ENCODE results near the gene SLC2A4RG. TPM values are rescaled to one million over a fixed set of nuclear protein-coding genes. Genes with fewer than 3 reads are reported as not detected.

The SLC2A4RG gene
- polyA plus RNA-seq, 1 of the 3 experiments (the other 2 are of a cell fraction), result 90.9 TPM

DNA sequence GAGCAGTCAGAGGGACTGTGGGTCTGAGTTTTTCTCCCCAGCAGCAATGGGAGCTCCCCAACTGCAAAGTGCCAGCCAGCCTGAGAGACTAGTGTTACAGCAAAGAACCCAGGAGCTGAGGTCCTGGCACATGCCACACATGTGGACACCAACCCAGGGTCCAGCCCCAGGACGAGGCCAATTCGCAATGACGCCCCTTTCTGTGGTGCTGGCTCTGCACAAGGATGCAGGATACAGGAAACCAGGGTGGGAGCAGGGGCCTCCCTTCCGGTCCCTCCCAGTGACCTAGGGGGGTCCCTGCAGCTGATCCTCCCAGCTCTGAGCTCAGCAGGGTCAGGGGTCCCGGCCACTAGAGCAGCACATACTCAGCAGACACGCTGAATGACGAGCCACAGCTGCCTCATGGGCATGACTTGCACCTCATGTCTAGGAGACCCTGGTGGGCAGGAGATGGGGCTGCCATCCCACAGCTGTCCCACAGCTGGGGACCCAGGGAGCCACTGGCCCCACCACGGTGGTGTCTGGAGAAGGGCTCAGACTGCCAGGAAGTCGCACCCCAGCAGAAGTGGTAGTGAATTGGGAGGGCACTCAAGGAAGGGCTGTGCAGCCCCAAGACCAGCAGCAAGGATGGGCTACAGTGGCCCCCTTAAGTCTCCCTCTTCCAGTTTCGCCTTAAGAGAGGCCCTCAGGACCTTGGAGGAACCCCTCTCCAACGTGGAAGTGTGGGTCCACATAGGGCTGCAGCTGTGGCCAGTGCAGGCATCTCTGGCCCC is 35.4 kb upstream of the SLC2A4RG start:
- Histone ChIP-seq H3K27ac (ENCODE audit: low read depth in 2 of 2, low read length in 1 of 2) (no peak overlapping the region), H3K9me3 (no peaks in the 10 kb centered on the region), H3K4me2 (no peak overlapping the region), H3K27me3 (ENCODE audit: insufficient read depth) (no peaks in the 10 kb centered on the region), H2AFZ (ENCODE audit: low read depth) (no peak overlapping the region), H3K4me1 (ENCODE audit: control insufficient read depth in 1 of 2, insufficient read depth in 2 of 2, low read depth in 1 of 2, low read length in 1 of 2) (peaks cover 8 to 29% of the 10 kb centered on the region in 2 experiments; a peak in 3 of 4 replicates), H4K20me1 (ENCODE audit: insufficient read depth) (no peaks in the 10 kb centered on the region), H3K36me3 (replicated peaks in 1 of 2; ENCODE audit: control insufficient read depth in 1 of 2, insufficient read depth in 2 of 2, low read length in 1 of 2) (peaks cover 23 to 25% of the 10 kb centered on the region in 2 experiments), H3K9me2 (no peaks in the 10 kb centered on the region), H3K9ac (no peak overlapping the region), H3K79me2 (ENCODE audit: insufficient read depth) (peaks cover 45% of the 10 kb centered on the region), H3K4me3 (ENCODE audit: low read depth in 2 of 2, low read length in 1 of 2) (no peak overlapping the region), H3F3A (replicated peaks; ENCODE audit: insufficient read depth) (no peaks in the 10 kb centered on the region)
- TF ChIP-seq, protein P1, sequence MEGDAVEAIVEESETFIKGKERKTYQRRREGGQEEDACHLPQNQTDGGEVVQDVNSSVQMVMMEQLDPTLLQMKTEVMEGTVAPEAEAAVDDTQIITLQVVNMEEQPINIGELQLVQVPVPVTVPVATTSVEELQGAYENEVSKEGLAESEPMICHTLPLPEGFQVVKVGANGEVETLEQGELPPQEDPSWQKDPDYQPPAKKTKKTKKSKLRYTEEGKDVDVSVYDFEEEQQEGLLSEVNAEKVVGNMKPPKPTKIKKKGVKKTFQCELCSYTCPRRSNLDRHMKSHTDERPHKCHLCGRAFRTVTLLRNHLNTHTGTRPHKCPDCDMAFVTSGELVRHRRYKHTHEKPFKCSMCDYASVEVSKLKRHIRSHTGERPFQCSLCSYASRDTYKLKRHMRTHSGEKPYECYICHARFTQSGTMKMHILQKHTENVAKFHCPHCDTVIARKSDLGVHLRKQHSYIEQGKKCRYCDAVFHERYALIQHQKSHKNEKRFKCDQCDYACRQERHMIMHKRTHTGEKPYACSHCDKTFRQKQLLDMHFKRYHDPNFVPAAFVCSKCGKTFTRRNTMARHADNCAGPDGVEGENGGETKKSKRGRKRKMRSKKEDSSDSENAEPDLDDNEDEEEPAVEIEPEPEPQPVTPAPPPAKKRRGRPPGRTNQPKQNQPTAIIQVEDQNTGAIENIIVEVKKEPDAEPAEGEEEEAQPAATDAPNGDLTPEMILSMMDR (IDR thresholded peaks at IDR 0.05), result no peak
- TF ChIP-seq FOXJ3 (CRISPR knock-in tag; IDR thresholded peaks at IDR 0.05) (no peak), TEAD4 (IDR thresholded peaks at IDR 0.05; ENCODE audit: borderline replicate concordance, insufficient read depth) (no peak), TAF1 (IDR thresholded peaks at IDR 0.05; ENCODE audit: borderline replicate concordance, low read depth, low read length) (no peak), RFX5 (IDR thresholded peaks at IDR 0.05; ENCODE audit: low read length) (no peak), CHD2 (IDR thresholded peaks at IDR 0.05; ENCODE audit: low read length, partially characterized antibody) (no peak)
- no peak for DNase-seq
- CTCF ChIA-PET, result interaction anchor here (1.8 kb wide), 1 partner anchor 35 kb away, joined by 4 read pairs; the partner anchor contains the start of gene SLC2A4RG
- 92% methylated on average over 6 of the region's 11 CpGs for WGBS (ENCODE audit: low lambda C conversion rate)
- POLR2A ChIA-PET, result no interaction called here

DNA sequence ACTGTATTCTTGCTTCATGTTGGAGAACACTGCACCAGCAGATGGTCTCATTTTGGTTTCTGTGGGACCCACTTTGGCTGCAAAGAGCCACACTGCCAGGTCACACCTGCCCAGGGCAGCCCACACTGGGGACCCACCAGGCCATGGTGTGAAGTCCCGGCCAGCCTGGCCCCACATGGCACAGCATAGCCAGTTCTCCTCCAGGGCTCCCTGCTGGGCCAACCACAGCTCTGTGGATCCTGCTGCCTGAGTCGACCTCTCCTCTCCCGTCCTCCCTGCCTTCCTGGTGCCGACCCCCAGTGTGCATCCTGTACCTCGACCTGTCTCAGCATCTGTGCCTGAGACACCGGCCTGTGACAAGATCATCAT is 34.8 kb upstream of the SLC2A4RG start:
- Histone ChIP-seq H3F3A (replicated peaks; ENCODE audit: insufficient read depth) (no peaks in the 10 kb centered on the region), H3K4me2 (no peak overlapping the region), H3K79me2 (ENCODE audit: insufficient read depth) (peaks cover 50% of the 10 kb centered on the region), H3K9me2 (no peaks in the 10 kb centered on the region), H3K27ac (ENCODE audit: low read depth in 2 of 2, low read length in 1 of 2) (no peak overlapping the region), H3K9me3 (no peaks in the 10 kb centered on the region), H3K4me1 (ENCODE audit: control insufficient read depth in 1 of 2, insufficient read depth in 2 of 2, low read depth in 1 of 2, low read length in 1 of 2) (peaks cover 2 to 30% of the 10 kb centered on the region in 2 experiments; a peak in 2 of 4 replicates), H4K20me1 (ENCODE audit: insufficient read depth) (no peaks in the 10 kb centered on the region), H3K9ac (no peak overlapping the region), H3K36me3 (replicated peaks in 1 of 2; ENCODE audit: control insufficient read depth in 1 of 2, insufficient read depth in 2 of 2, low read length in 1 of 2) (peaks cover 26 to 29% of the 10 kb centered on the region in 2 experiments), H3K4me3 (ENCODE audit: low read depth in 2 of 2, low read length in 1 of 2) (no peak overlapping the region), H3K27me3 (ENCODE audit: insufficient read depth) (no peaks in the 10 kb centered on the region), H2AFZ (ENCODE audit: low read depth) (no peak overlapping the region)
- DNase-seq, result no peak
- ChIA-PET CTCF (interaction anchor here (1.8 kb wide), 1 partner anchor 34 kb away, joined by 4 read pairs; the partner anchor contains the start of gene SLC2A4RG), POLR2A (no interaction called here)
- 87% methylated on average over 6 of the region's 6 CpGs for whole genome bisulfite sequencing (ENCODE audit: low lambda C conversion rate)
- TF ChIP-seq TEAD4 (IDR thresholded peaks at IDR 0.05; ENCODE audit: borderline replicate concordance, insufficient read depth), result no peak
- no peak for TF ChIP-seq FOXJ3 (CRISPR knock-in tag; IDR thresholded peaks at IDR 0.05)
- TF ChIP-seq GATA2 (CRISPR knock-in tag; IDR thresholded peaks at IDR 0.05), result no peak
- no peak for TF ChIP-seq NRF1 (IDR thresholded peaks at IDR 0.05; ENCODE audit: low read depth, low read length)
- no peak for TF ChIP-seq POLR2AphosphoS5 (IDR thresholded peaks at IDR 0.05; ENCODE audit: low read depth, low read length)
- TF ChIP-seq FOXM1 (IDR thresholded peaks at IDR 0.05; ENCODE audit: low read depth), result no peak
- TF ChIP-seq, protein P2, sequence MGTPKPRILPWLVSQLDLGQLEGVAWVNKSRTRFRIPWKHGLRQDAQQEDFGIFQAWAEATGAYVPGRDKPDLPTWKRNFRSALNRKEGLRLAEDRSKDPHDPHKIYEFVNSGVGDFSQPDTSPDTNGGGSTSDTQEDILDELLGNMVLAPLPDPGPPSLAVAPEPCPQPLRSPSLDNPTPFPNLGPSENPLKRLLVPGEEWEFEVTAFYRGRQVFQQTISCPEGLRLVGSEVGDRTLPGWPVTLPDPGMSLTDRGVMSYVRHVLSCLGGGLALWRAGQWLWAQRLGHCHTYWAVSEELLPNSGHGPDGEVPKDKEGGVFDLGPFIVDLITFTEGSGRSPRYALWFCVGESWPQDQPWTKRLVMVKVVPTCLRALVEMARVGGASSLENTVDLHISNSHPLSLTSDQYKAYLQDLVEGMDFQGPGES (IDR thresholded peaks at IDR 0.05; ENCODE audit: low read depth, low read length), result no peak
- TF ChIP-seq, protein P3, sequence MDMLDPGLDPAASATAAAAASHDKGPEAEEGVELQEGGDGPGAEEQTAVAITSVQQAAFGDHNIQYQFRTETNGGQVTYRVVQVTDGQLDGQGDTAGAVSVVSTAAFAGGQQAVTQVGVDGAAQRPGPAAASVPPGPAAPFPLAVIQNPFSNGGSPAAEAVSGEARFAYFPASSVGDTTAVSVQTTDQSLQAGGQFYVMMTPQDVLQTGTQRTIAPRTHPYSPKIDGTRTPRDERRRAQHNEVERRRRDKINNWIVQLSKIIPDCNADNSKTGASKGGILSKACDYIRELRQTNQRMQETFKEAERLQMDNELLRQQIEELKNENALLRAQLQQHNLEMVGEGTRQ (IDR thresholded peaks at IDR 0.05; ENCODE audit: borderline replicate concordance, low read depth, low read length), result no peak
- TF ChIP-seq, protein P4, sequence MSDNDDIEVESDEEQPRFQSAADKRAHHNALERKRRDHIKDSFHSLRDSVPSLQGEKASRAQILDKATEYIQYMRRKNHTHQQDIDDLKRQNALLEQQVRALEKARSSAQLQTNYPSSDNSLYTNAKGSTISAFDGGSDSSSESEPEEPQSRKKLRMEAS (IDR thresholded peaks at IDR 0.05; ENCODE audit: low read depth), result no peak
- no peak for TF ChIP-seq SIN3A (IDR thresholded peaks at IDR 0.05; ENCODE audit: borderline replicate concordance, low read depth, low read length)
- no peak for TF ChIP-seq TCF12 (IDR thresholded peaks at IDR 0.05)
- TF ChIP-seq EP300 (IDR thresholded peaks at IDR 0.05; ENCODE audit: borderline replicate concordance in 1 of 2, low read depth in 1 of 2, low read length in 1 of 2), result no peak
- TF ChIP-seq NFIC (IDR thresholded peaks at IDR 0.05; ENCODE audit: borderline replicate concordance), result no peak
- TF ChIP-seq RCOR1 (IDR thresholded peaks at IDR 0.05; ENCODE audit: low read length), result no peak
- no peak for TF ChIP-seq RAD21 (IDR thresholded peaks at IDR 0.05; ENCODE audit: low read length)
- TF ChIP-seq TAF1 (IDR thresholded peaks at IDR 0.05; ENCODE audit: borderline replicate concordance, low read depth, low read length), result no peak
- no peak for TF ChIP-seq SMC3 (IDR thresholded peaks at IDR 0.05; ENCODE audit: low read depth, low read length)
- no peak for TF ChIP-seq YY1 (IDR thresholded peaks at IDR 0.05; ENCODE audit: low read depth)
- no peak for TF ChIP-seq EZH2phosphoT487 (IDR thresholded peaks at IDR 0.05; ENCODE audit: borderline replicate concordance, low read depth)

All from SK-N-SH (cell line).